ENCODE results near the gene PGAM5. TPM values are rescaled to one million over a fixed set of nuclear protein-coding genes. Genes with fewer than 3 reads are reported as not detected.

Gene PGAM5
- total and polyA plus RNA-seq, 10 of the 15 experiments (the other 5 are each of a cell fraction or from before 2014, with no cell fraction given), result 8.2 to 90.9 (median 45.3) TPM

DNA sequence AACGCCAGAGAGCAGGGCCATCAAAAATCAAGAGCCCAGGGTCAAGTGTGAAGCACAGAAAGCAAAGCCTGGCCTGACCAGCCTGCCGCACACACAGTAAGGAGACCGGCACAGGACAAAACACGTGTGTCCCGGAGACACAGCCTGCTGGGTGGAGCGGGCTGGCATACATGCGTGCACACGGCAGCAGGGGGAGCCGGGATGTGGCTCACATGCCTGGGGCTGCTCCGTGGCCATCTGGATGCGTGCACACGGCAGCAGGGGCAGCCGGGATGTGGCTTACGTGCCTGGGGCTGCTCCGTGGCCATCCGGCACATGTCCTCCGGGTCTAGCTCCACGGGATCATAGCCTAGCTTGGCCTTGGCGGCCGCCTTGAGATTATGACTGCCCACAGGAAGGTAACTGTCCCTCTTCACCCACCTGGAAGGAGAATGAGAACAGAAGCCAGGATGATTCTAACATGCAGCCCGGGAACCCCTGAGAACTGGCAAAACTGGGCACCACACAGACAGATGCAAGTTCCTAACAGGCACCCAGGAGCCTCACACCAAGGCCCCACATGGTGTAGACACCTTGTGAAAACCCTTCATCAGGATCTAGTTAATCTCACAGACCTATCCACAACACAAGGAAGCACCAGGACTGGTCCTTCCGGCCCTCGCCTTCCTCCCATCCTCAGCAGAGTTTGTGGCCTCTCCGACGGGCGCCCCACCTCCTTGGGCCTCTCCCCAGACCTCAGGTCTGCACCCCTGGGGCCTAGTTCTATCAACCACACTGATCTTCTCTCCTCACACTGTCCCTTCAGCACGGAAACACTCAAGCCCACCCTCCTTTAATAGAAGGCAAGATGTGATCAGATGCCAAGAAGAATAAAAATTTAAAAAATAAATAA is 37.1 kb upstream of the PGAM5 start:
- in situ Hi-C loops (cut with MboI) (no loop called here), intact Hi-C loops (cut with micrococcal nuclease; ENCODE audit: unreplicated experiment) (no loop called here)
- Histone ChIP-seq H3K36me3 (ENCODE audit: control insufficient read depth in 2 of 2, insufficient read depth in 2 of 2, low read length in 1 of 2) (peaks cover 36 to 53% of the 10 kb centered on the region in 2 experiments), H4K20me1 (ENCODE audit: control insufficient read depth, insufficient read depth) (no peaks in the 10 kb centered on the region), H3K27ac (ENCODE audit: control insufficient read depth, insufficient read depth) (no peak overlapping the region), H3K4me3 (no peak overlapping the region), H2AFZ (ENCODE audit: control insufficient read depth, low read depth, low read length) (no peak overlapping the region), H3K27me3 (replicated peaks in 1 of 2; ENCODE audit: control insufficient read depth in 2 of 2, insufficient read depth in 2 of 2, low read length in 1 of 2) (no peaks in the 10 kb centered on the region), H3K9ac (ENCODE audit: control insufficient read depth, insufficient read depth, low read length) (no peak overlapping the region), H3K79me2 (ENCODE audit: control insufficient read depth, insufficient read depth, low read length) (no peaks in the 10 kb centered on the region), H3K9me3 (replicated peaks; ENCODE audit: control insufficient read depth, insufficient read depth, low read length) (no peaks in the 10 kb centered on the region), H3K4me2 (ENCODE audit: control insufficient read depth, insufficient read depth) (no peak overlapping the region), H3K4me1 (ENCODE audit: control insufficient read depth, insufficient read depth, low read length) (no peaks in the 10 kb centered on the region)
- TF ChIP-seq STAT3 (IDR thresholded peaks at IDR 0.05; ENCODE audit: low read depth, low read length) (no peak), KDM1A (IDR thresholded peaks at IDR 0.05; ENCODE audit: borderline replicate concordance) (no peak), ZSCAN29 (IDR thresholded peaks at IDR 0.05) (no peak), EED (IDR thresholded peaks at IDR 0.05; ENCODE audit: low read depth) (no peak), MYB (IDR thresholded peaks at IDR 0.05; ENCODE audit: borderline replicate concordance, low read depth, low read length) (no peak), SUPT20H (IDR thresholded peaks at IDR 0.05; ENCODE audit: borderline replicate concordance, control insufficient read depth, low read depth, low read length) (no peak), LARP7 (IDR thresholded peaks at IDR 0.05) (no peak), ZBED1 (IDR thresholded peaks at IDR 0.05; ENCODE audit: borderline replicate concordance) (no peak), DPF2 (IDR thresholded peaks at IDR 0.05) (no peak), NRF1 (conservative IDR thresholded peaks at IDR 0.05; ENCODE audit: low read depth, low read length) (no peak), TARDBP (IDR thresholded peaks at IDR 0.05; ENCODE audit: borderline replicate concordance) (no peak)
- TF ChIP-seq, protein P1, sequence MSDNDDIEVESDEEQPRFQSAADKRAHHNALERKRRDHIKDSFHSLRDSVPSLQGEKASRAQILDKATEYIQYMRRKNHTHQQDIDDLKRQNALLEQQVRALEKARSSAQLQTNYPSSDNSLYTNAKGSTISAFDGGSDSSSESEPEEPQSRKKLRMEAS (IDR thresholded peaks at IDR 0.05; ENCODE audit: low read depth, low read length), result no peak
- TF ChIP-seq, protein P2, sequence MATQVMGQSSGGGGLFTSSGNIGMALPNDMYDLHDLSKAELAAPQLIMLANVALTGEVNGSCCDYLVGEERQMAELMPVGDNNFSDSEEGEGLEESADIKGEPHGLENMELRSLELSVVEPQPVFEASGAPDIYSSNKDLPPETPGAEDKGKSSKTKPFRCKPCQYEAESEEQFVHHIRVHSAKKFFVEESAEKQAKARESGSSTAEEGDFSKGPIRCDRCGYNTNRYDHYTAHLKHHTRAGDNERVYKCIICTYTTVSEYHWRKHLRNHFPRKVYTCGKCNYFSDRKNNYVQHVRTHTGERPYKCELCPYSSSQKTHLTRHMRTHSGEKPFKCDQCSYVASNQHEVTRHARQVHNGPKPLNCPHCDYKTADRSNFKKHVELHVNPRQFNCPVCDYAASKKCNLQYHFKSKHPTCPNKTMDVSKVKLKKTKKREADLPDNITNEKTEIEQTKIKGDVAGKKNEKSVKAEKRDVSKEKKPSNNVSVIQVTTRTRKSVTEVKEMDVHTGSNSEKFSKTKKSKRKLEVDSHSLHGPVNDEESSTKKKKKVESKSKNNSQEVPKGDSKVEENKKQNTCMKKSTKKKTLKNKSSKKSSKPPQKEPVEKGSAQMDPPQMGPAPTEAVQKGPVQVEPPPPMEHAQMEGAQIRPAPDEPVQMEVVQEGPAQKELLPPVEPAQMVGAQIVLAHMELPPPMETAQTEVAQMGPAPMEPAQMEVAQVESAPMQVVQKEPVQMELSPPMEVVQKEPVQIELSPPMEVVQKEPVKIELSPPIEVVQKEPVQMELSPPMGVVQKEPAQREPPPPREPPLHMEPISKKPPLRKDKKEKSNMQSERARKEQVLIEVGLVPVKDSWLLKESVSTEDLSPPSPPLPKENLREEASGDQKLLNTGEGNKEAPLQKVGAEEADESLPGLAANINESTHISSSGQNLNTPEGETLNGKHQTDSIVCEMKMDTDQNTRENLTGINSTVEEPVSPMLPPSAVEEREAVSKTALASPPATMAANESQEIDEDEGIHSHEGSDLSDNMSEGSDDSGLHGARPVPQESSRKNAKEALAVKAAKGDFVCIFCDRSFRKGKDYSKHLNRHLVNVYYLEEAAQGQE (IDR thresholded peaks at IDR 0.05; ENCODE audit: low read depth, low read length), result no peak
- TF ChIP-seq, protein P3, sequence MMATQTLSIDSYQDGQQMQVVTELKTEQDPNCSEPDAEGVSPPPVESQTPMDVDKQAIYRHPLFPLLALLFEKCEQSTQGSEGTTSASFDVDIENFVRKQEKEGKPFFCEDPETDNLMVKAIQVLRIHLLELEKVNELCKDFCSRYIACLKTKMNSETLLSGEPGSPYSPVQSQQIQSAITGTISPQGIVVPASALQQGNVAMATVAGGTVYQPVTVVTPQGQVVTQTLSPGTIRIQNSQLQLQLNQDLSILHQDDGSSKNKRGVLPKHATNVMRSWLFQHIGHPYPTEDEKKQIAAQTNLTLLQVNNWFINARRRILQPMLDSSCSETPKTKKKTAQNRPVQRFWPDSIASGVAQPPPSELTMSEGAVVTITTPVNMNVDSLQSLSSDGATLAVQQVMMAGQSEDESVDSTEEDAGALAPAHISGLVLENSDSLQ (IDR thresholded peaks at IDR 0.05), result no peak
- TF ChIP-seq, protein P4, sequence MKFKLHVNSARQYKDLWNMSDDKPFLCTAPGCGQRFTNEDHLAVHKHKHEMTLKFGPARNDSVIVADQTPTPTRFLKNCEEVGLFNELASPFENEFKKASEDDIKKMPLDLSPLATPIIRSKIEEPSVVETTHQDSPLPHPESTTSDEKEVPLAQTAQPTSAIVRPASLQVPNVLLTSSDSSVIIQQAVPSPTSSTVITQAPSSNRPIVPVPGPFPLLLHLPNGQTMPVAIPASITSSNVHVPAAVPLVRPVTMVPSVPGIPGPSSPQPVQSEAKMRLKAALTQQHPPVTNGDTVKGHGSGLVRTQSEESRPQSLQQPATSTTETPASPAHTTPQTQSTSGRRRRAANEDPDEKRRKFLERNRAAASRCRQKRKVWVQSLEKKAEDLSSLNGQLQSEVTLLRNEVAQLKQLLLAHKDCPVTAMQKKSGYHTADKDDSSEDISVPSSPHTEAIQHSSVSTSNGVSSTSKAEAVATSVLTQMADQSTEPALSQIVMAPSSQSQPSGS (IDR thresholded peaks at IDR 0.05; ENCODE audit: low read length), result no peak
- no peak for ATAC-seq
- no TSS peak for BruUV-seq (replicated peaks)
- ChIA-PET POLR2A (no interaction called here), RAD21 (ENCODE audit: unreplicated experiment) (no interaction called here), SMC1A (ENCODE audit: uncharacterized antibody, unreplicated experiment) (no interaction called here), CTCF (no interaction called here)
- no peak for DNase-seq (ENCODE audit: low read depth, low spot score)
- FAIRE-seq, result no peak
- WGBS (ENCODE audit: insufficient coverage, insufficient replicate concordance, low lambda C conversion rate, missing lambda C conversion rate), result 91% methylated on average over 27 of the region's 27 CpGs

Data from GM12878 (cell line).